ENCODE results near the gene PCBP3. TPM values are rescaled to one million over a fixed set of nuclear protein-coding genes. Genes with fewer than 3 reads are reported as not detected.
"Not testable (repeated sequence)": the region's sequence is repeated elsewhere in the genome, so short reads cannot be mapped to it uniquely, and the experiment has no call there.

PCBP3 gene
- total RNA-seq, 1 donor from 2014 or later: not detected

DNA sequence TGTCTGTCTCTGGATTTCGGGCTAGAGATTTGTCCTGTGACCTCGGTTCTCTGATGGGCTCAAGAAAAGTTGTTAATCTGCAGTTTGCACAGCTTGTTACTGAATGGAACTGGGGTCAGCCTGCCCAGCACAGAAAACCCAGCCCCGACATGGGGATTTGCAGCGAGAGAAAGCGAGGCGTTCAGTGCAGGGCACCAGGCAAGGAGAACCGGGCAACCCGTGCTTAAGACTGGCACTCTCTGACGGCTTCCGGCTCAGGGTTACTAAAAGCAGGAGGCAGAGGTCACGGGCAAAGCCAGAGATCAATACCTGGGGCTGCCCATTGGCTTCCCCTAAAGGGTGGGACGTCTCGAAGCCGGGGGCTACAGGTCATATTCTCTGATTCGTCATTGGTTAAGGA is 308.2 kb downstream of the PCBP3 start:
- TF ChIP-seq, protein P1, sequence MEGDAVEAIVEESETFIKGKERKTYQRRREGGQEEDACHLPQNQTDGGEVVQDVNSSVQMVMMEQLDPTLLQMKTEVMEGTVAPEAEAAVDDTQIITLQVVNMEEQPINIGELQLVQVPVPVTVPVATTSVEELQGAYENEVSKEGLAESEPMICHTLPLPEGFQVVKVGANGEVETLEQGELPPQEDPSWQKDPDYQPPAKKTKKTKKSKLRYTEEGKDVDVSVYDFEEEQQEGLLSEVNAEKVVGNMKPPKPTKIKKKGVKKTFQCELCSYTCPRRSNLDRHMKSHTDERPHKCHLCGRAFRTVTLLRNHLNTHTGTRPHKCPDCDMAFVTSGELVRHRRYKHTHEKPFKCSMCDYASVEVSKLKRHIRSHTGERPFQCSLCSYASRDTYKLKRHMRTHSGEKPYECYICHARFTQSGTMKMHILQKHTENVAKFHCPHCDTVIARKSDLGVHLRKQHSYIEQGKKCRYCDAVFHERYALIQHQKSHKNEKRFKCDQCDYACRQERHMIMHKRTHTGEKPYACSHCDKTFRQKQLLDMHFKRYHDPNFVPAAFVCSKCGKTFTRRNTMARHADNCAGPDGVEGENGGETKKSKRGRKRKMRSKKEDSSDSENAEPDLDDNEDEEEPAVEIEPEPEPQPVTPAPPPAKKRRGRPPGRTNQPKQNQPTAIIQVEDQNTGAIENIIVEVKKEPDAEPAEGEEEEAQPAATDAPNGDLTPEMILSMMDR (conservative IDR thresholded peaks at IDR 0.05; ENCODE audit: low read depth, low read length): no peak
- DNase-seq (ENCODE audit: low read depth): no peak
- H3K4me3 ChIP-seq (ENCODE audit: low read depth, low read length): no peak overlapping the region

DNA sequence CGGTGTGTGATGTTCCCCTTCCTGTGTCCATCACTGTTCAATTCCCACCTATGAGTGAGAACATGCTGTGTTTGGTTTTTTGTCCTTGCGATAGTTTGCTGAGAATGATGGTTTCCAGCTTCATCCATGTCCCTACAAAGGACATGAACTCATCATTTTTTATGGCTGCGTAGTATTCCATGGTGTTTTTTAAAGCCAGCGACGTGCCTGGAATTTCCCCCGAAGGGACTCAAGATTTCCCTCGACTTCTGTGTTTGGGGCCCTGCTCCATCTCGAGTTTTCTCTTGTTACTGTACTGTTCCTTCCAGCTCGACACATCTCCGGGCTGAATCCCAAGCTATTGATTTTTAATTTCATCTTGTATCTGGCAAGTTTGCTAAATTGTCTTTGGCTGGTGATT is 309.0 kb downstream of the PCBP3 start:
- DNase-seq (ENCODE audit: low read depth); H3K4me3 ChIP-seq (ENCODE audit: low read depth, low read length): not testable (repeated sequence)

DNA sequence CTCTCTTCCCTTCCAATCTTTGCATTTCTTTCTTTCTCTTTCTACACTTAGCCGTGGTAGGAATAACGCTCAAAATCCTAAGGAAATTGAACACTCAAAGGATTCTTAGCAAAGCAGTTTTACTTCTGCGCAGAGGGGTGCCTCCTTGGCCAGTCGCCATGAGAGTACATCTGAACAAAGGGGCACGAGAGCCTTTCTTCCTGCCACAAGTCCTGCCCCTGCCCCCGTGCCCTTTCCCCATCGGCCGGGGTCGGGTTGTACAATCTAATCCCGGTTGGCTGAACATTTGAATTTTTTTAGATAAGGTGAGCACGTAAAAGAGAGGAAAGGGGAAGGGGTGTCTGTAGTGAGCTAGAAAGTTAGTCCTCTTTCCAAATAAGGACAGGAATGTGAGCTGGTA is 309.4 kb downstream of the PCBP3 start:
- TF ChIP-seq, protein P1 (conservative IDR thresholded peaks at IDR 0.05; ENCODE audit: low read depth, low read length): no peak
- H3K4me3 ChIP-seq (ENCODE audit: low read depth, low read length): no peak overlapping the region
- DNase-seq (ENCODE audit: low read depth): no peak

DNA sequence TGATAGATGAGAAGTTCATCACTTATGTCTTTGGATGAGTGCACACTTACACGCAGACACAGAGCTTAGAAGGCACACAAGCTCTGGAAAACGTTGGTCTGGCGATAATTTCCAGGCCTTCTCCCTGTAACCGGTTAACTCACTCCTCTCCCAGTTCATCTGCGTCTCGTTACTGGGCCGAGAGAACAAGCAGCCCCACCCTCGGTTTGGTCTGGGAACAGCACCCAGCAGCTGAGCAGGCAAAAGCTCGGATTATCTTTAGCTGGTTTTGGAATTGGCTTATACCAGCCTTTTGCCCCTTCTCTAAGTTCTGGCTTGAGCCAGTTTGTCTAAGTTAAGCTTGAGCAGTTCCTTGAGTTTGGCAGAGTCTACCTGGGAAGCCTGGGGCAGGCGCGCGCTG is 310.7 kb downstream of the PCBP3 start:
- no peak overlapping the region for H3K4me3 ChIP-seq (ENCODE audit: low read depth, low read length)
- no peak for DNase-seq (ENCODE audit: low read depth)
- TF ChIP-seq, protein P1 (conservative IDR thresholded peaks at IDR 0.05; ENCODE audit: low read depth, low read length): peak; percentile 18

DNA sequence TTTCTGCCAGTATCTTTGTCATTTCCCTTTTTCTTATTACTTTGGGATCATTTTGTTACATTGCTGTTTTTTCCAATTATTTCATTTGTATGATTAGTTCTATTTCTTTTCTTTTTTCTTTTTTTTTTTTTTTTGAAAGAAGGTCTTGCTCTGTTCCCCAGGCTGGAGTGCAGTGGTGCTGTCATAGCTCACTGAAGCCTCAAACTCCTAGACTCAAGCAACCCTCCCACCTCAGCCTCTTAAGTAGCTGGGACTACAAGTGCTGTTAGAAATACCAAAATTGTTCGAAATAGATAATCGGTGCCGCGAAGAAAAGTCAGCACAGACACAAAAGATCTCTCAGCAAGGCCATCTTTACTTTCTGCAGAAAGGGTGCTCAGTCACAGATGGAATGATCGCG is 311.4 kb downstream of the PCBP3 start:
- TF ChIP-seq, protein P1 (conservative IDR thresholded peaks at IDR 0.05; ENCODE audit: low read depth, low read length): no peak
- H3K4me3 ChIP-seq (ENCODE audit: low read depth, low read length): no peak overlapping the region
- no peak for DNase-seq (ENCODE audit: low read depth)

DNA sequence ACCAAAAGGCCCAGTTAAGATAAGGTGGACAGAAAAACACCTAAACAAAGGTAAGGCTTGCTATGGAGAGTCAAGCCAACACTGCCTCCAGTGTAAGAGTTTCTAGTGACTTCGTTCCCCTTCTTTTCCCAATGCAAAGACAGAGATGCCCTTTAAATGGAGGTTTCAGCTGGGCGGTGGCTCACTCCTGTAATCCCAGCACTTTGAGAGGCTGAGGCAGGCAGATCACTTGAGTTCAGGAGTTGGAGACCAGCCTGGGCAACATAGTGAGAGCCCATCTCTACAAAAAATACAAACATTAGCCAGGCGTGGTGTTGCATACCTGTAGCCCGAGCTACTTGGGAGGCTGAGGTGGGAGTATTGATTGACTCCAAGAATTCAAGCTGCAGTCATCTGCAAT is 314.0 kb downstream of the PCBP3 start:
- no peak overlapping the region for H3K4me3 ChIP-seq (ENCODE audit: low read depth, low read length)
- no peak for DNase-seq (ENCODE audit: low read depth)
- TF ChIP-seq, protein P1 (conservative IDR thresholded peaks at IDR 0.05; ENCODE audit: low read depth, low read length): no peak

DNA sequence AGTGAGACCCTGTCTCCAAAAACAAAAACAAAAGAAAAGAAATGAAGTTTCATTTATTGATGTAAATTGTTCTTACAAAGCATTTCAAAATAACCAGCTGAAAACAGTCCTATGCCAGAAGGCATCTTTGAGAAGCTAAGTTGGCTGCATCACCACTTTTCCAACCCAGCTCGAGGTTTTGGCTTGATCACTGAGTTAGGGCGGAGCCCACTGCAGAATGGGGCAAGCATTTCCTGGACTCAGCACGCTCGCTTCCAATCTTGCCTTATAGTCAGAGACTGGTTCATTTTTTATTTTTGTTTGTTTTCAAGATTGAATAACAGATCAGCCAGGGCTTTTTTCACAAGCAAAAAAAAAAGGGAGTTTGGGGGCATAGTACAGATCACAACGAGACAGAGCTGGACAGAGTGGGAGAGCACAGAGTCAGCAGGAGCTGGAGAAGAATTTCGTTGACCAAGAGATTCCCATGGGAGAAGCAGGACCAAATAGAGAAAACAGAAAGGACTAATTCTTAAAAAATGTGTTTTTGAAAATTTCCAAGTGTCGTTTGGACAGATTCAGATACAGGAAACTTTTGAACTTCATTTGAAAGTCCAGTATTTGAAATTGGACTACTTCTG is 314.6 kb downstream of the PCBP3 start:
- TF ChIP-seq, protein P1 (conservative IDR thresholded peaks at IDR 0.05; ENCODE audit: low read depth, low read length): no peak
- no peak for DNase-seq (ENCODE audit: low read depth)
- H3K4me3 ChIP-seq (ENCODE audit: low read depth, low read length): no peak overlapping the region
